ENCODE measurements around the gene STARD6. TPM values are rescaled to one million over a fixed set of nuclear protein-coding genes. Genes with fewer than 3 reads are reported as not detected.

STARD6 gene
- polyA plus RNA-seq, 1 donor (not counting 4 experiments of a cell fraction or from before 2014, with no cell fraction given) = 0.30 TPM

- H3K4me3 ChIP-seq (ENCODE audit: control insufficient read depth in 2 of 3, extremely low read depth in 1 of 3, insufficient read depth in 2 of 3, low read depth in 1 of 3, low read length in 3 of 3) = no peak overlapping the region
Observed at GRCh38 chr18:54280220-54280569, 77.5 kb downstream of the STARD6 start.

GRCh38 chr18:54279477-54280219 is 78.0 kb downstream of the STARD6 start:
- Histone ChIP-seq H3K36me3 (ENCODE audit: control insufficient read depth in 2 of 2, extremely low read depth in 1 of 2, insufficient read depth in 2 of 2, low read length in 2 of 2) (peaks cover 2 to 4% of the 10 kb centered on the region in 2 experiments), H3K27me3 (ENCODE audit: control insufficient read depth, extremely low read depth, insufficient read depth, low read length) (no peaks in the 10 kb centered on the region), H3K9me3 (ENCODE audit: control insufficient read depth, low read depth, low read length) (no peaks in the 10 kb centered on the region), H3K27ac (ENCODE audit: control insufficient read depth, insufficient read depth, low read length) (no peak overlapping the region), H3K4me3 (ENCODE audit: control insufficient read depth in 2 of 3, extremely low read depth in 1 of 3, insufficient read depth in 2 of 3, low read depth in 1 of 3, low read length in 3 of 3) (no peak overlapping the region), H3K9ac (ENCODE audit: control insufficient read depth, extremely low read depth, insufficient read depth, low read length) (no peak overlapping the region), H3K9me1 (ENCODE audit: control insufficient read depth, extremely low read depth, insufficient read depth, low read length) (no peaks in the 10 kb centered on the region), H3K79me2 (ENCODE audit: control insufficient read depth, insufficient read depth, low read length) (no peaks in the 10 kb centered on the region), H4K20me1 (ENCODE audit: control insufficient read depth, extremely low read depth, insufficient read depth, low read length) (no peaks in the 10 kb centered on the region), H3K4me1 (ENCODE audit: control insufficient read depth, extremely low read depth, insufficient read depth, low read length) (no peaks in the 10 kb centered on the region), H2AFZ (ENCODE audit: control insufficient read depth, low read length) (no peak overlapping the region), H3K4me2 (ENCODE audit: control insufficient read depth, extremely low read depth, insufficient read depth, low read depth, low read length) (no peak overlapping the region)
- FAIRE-seq (no peak), DNase-seq (ENCODE audit: low read depth, low spot score) (no peak)
- dilution Hi-C loops (cut with MboI; ENCODE audit: extremely low pct_ligation_motif_present, low sequenced_read_pairs) = no loop called here
- TF ChIP-seq EZH2 (IDR thresholded peaks at IDR 0.05; ENCODE audit: low read length) = no peak
- TF ChIP-seq CTCF (optimal IDR thresholded peaks at IDR 0.05 in 1 of 3, IDR thresholded peaks at IDR 0.05 in 1 of 3, conservative IDR thresholded peaks at IDR 0.05 in 1 of 3; ENCODE audit: extremely low read depth in 1 of 3, insufficient read depth in 2 of 3, low read length in 3 of 3) = no peak

More at GRCh38 chr18:54280220-54280569, 77.5 kb downstream of the STARD6 start:
- Histone ChIP-seq H3K9ac (ENCODE audit: control insufficient read depth, extremely low read depth, insufficient read depth, low read length) (no peak overlapping the region), H3K79me2 (ENCODE audit: control insufficient read depth, insufficient read depth, low read length) (no peaks in the 10 kb centered on the region), H2AFZ (ENCODE audit: control insufficient read depth, low read length) (no peak overlapping the region), H3K4me1 (ENCODE audit: control insufficient read depth, extremely low read depth, insufficient read depth, low read length) (peaks cover 1% of the 10 kb centered on the region), H4K20me1 (ENCODE audit: control insufficient read depth, extremely low read depth, insufficient read depth, low read length) (no peaks in the 10 kb centered on the region), H3K4me2 (ENCODE audit: control insufficient read depth, extremely low read depth, insufficient read depth, low read depth, low read length) (no peak overlapping the region), H3K27ac (ENCODE audit: control insufficient read depth, insufficient read depth, low read length) (no peak overlapping the region), H3K27me3 (ENCODE audit: control insufficient read depth, extremely low read depth, insufficient read depth, low read length) (no peaks in the 10 kb centered on the region), H3K36me3 (ENCODE audit: control insufficient read depth in 2 of 2, extremely low read depth in 1 of 2, insufficient read depth in 2 of 2, low read length in 2 of 2) (peaks cover 2 to 4% of the 10 kb centered on the region in 2 experiments), H3K9me1 (ENCODE audit: control insufficient read depth, extremely low read depth, insufficient read depth, low read length) (no peaks in the 10 kb centered on the region), H3K9me3 (ENCODE audit: control insufficient read depth, low read depth, low read length) (no peaks in the 10 kb centered on the region)
- TF ChIP-seq CTCF (optimal IDR thresholded peaks at IDR 0.05 in 1 of 3, IDR thresholded peaks at IDR 0.05 in 1 of 3, conservative IDR thresholded peaks at IDR 0.05 in 1 of 3; ENCODE audit: extremely low read depth in 1 of 3, insufficient read depth in 2 of 3, low read length in 3 of 3) = no peak
- no peak for TF ChIP-seq EZH2 (IDR thresholded peaks at IDR 0.05; ENCODE audit: low read length)
- dilution Hi-C loops (cut with MboI; ENCODE audit: extremely low pct_ligation_motif_present, low sequenced_read_pairs) = no loop called here
- no peak for DNase-seq (ENCODE audit: low read depth, low spot score)
- no peak for FAIRE-seq

Data from keratinocyte (primary cell).